ENCODE data around the gene PLEKHH3. TPM values are rescaled to one million over a fixed set of nuclear protein-coding genes. Genes with fewer than 3 reads are reported as not detected.

PLEKHH3 gene
- total RNA-seq, 1 experiment from 2014 or later, result 21.4 TPM

DNA sequence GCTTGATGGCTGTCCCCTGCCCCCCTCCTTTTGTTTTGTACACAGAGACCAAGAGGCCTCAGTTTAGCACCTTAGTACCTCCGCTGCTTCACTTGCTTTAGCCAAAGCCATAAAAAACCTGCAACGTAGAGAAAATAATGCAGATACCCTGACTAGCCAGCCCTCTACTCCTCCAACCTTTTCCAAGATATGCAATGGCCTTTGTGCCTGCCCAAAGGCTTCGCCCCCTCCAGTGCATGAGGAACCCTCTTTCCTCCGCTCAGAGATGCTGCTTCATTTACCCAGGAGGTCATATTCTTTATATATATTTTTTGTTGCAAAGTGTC, 22.6 kb upstream of the PLEKHH3 start:
- Histone ChIP-seq H2BK15ac (ENCODE audit: low read depth, low read length) (no peak overlapping the region), H3K18ac (ENCODE audit: insufficient read length, low read depth, low read length) (no peak overlapping the region), H4K8ac (replicated peaks; ENCODE audit: insufficient read length, low read depth, low read length) (no peak overlapping the region), H3K23ac (ENCODE audit: insufficient read length, low read depth, low read length) (no peak overlapping the region), H3K56ac (ENCODE audit: insufficient read length, low read depth, low read length) (no peak overlapping the region), H3K14ac (ENCODE audit: insufficient read depth, low read length) (no peak overlapping the region), H3K23me2 (ENCODE audit: insufficient read length, low read depth, low read length, poor library complexity, severe bottlenecking) (no peaks in the 10 kb centered on the region), H2BK5ac (ENCODE audit: insufficient read length, low read length) (no peak overlapping the region), H3K4ac (ENCODE audit: low read depth, low read length) (no peak overlapping the region), H3K79me1 (ENCODE audit: insufficient read depth, low read depth, low read length, poor library complexity, severe bottlenecking) (no peaks in the 10 kb centered on the region), H4K91ac (ENCODE audit: insufficient read length, low read depth, low read length) (no peak overlapping the region), H2AK5ac (ENCODE audit: insufficient read length, low read length) (no peak overlapping the region), H3K4me2 (ENCODE audit: insufficient read depth, insufficient read length, low read length) (no peak overlapping the region), H2BK20ac (ENCODE audit: low read depth, low read length, poor library complexity, severe bottlenecking) (no peak overlapping the region), H2AFZ (ENCODE audit: low read length) (no peak overlapping the region), H3K9me3 (ENCODE audit: control insufficient read depth, low read depth, low read length) (no peaks in the 10 kb centered on the region), H3K4me1 (ENCODE audit: insufficient read depth, low read length) (no peaks in the 10 kb centered on the region), H3K27ac (ENCODE audit: insufficient read length, low read depth, low read length) (no peak overlapping the region), H3T11ph (ENCODE audit: low read length) (no peak overlapping the region), H4K20me1 (ENCODE audit: control insufficient read depth, insufficient read depth, insufficient read length) (no peaks in the 10 kb centered on the region), H2BK12ac (ENCODE audit: insufficient read length, low read depth, low read length) (no peak overlapping the region), H3K79me2 (ENCODE audit: insufficient read depth, low read length) (no peaks in the 10 kb centered on the region), H4K5ac (ENCODE audit: insufficient read length, low read depth, low read length) (no peak overlapping the region), H2BK120ac (ENCODE audit: low read depth, low read length, poor library complexity, severe bottlenecking) (no peak overlapping the region), H3K9ac (ENCODE audit: extremely low read depth, insufficient read length, low read length) (no peak overlapping the region), H3K27me3 (ENCODE audit: insufficient read depth, low read length) (no peaks in the 10 kb centered on the region)
- H3K4me3 Mint-ChIP-seq, result no peak overlapping the region
- H3K36me3 Mint-ChIP-seq (ENCODE audit: insufficient read depth in 1 of 3, low read depth in 3 of 3), result peaks cover 10 to 44% (median 28%) of the 10 kb centered on the region in 3 experiments; a peak in 6 of 7 replicates
- no CpG with 5 or more reads among the region's 4 CpGs for WGBS (ENCODE audit: extremely low coverage, insufficient read length, low lambda C conversion rate)
- no peaks in the 10 kb centered on the region for H3K9me3 Mint-ChIP-seq
- peak overlapping the region in 1 of 3 experiments; percentile 81; a peak in 3 of 7 replicates for H3K27ac Mint-ChIP-seq
- no peak for TF ChIP-seq CTCF (conservative IDR thresholded peaks at IDR 0.05)
- DNase-seq, result no peak
- peaks cover 8 to 25% of the 10 kb centered on the region in 2 experiments for H3K4me1 Mint-ChIP-seq
- no peaks in the 10 kb centered on the region for H3K27me3 Mint-ChIP-seq (ENCODE audit: low read depth)
